Colonic mucosa (tissue), 4 donors: ENCODE data around the gene ANXA2. TPM values are rescaled to one million over a fixed set of nuclear protein-coding genes. Genes with fewer than 3 reads are reported as not detected.
"Not testable (repeated sequence)": the region's sequence is repeated elsewhere in the genome, so short reads cannot be mapped to it uniquely, and the experiment has no call there.

Experiments used
- DNase-seq: peaks from one replicate; pipeline ENCODE4 v3.0.0-alpha.2; 2020
- H3K27ac ChIP-seq: fragments of 200-600 bp; one replicate; pipeline ENCODE4 v1.8.0; 2021
- H3K27me3 ChIP-seq: fragments of 200-600 bp; one replicate; pipeline ENCODE4 v1.8.0; 2021
- H3K36me3 ChIP-seq: fragments of 200-600 bp; one replicate; pipeline ENCODE4 v1.8.0; 2021
- H3K4me1 ChIP-seq: fragments of 200-600 bp; one replicate; pipeline ENCODE4 v1.8.0; 2021; ENCODE audit warnings: mild to moderate bottlenecking
- H3K4me3 ChIP-seq: fragments of 200-600 bp; one replicate; pipeline ENCODE4 v1.8.0; 2021
- H3K9ac ChIP-seq, 2 donors: one replicate each; pipeline ENCODE4 v1.7.0; 2013; ENCODE audit warnings: control low read depth in 2 of 2, low read depth in 2 of 2, low read length in 2 of 2
- H3K9me3 ChIP-seq: fragments of 200-600 bp; one replicate; pipeline ENCODE4 v1.8.0; 2021
- CTCF ChIP-seq: fragments of 200-600 bp; IDR thresholded peaks from one replicate; pipeline ENCODE4 v1.8.0; 2022; ENCODE audit warnings: antibody characterized with exemption, mild to moderate bottlenecking
- intact Hi-C: fragments of 100-400 bp; cut with DNase I; formaldehyde crosslinking; loops from one replicate; pipeline ENCODE4 v1.14.1; 2022
- total RNA-seq, 2 donors: library from RNA; stranded (reverse); fragmentation: NEBNext Ultra II Directional in 1 of 2; extraction: Animal tissue kit (Norgen Biotek cat#: 25700) in 1 of 2; gene quantifications; one replicate each; pipeline ENCODE4 v1.2.1, GENCODE V29; 2021
- donor health status: healthy.
- donor health status: DM: no; HTN: no; CAD: no.
- donor health status: DM: no; HTN: no; CAD: no.

The ANXA2 gene
- total RNA-seq, 2 donors from 2014 or later = 813 to 816 TPM

GRCh38 chr15:60339236-60339635 is 58.5 kb downstream of the ANXA2 start:
- no peak overlapping the region for H3K27ac ChIP-seq
- no peak overlapping the region for H3K9ac ChIP-seq
- intact Hi-C loops = no loop called here
- H3K9me3 ChIP-seq = no peaks in the 10 kb centered on the region
- no peaks in the 10 kb centered on the region for H3K4me1 ChIP-seq
- no peak overlapping the region for H3K4me3 ChIP-seq
- no peaks in the 10 kb centered on the region for H3K36me3 ChIP-seq
- no peak for TF ChIP-seq CTCF
- no peaks in the 10 kb centered on the region for H3K27me3 ChIP-seq
- no peak for DNase-seq

GRCh38 chr15:60338810-60339209 is 59.0 kb downstream of the ANXA2 start:
- TF ChIP-seq CTCF = no peak
- no peaks in the 10 kb centered on the region for H3K36me3 ChIP-seq
- intact Hi-C loops = no loop called here
- no peak overlapping the region for H3K9ac ChIP-seq
- no peaks in the 10 kb centered on the region for H3K4me1 ChIP-seq
- H3K9me3 ChIP-seq = no peaks in the 10 kb centered on the region
- no peak overlapping the region for H3K27ac ChIP-seq
- H3K4me3 ChIP-seq = no peak overlapping the region
- no peak for DNase-seq
- no peaks in the 10 kb centered on the region for H3K27me3 ChIP-seq

GRCh38 chr15:60337076-60337475 is 60.7 kb downstream of the ANXA2 start:
- intact Hi-C loops = no loop called here
- no peaks in the 10 kb centered on the region for H3K36me3 ChIP-seq
- no peak for TF ChIP-seq CTCF
- H3K4me3 ChIP-seq = no peak overlapping the region
- no peak overlapping the region for H3K27ac ChIP-seq
- no peaks in the 10 kb centered on the region for H3K9me3 ChIP-seq
- H3K4me1 ChIP-seq = no peaks in the 10 kb centered on the region
- H3K27me3 ChIP-seq = no peaks in the 10 kb centered on the region
- no peak overlapping the region for H3K9ac ChIP-seq
- DNase-seq = no peak

GRCh38 chr15:60335296-60335695 is 62.5 kb downstream of the ANXA2 start:
- H3K9ac ChIP-seq, H3K27ac ChIP-seq, H3K4me1 ChIP-seq, H3K9me3 ChIP-seq, DNase-seq, H3K4me3 ChIP-seq, intact Hi-C loops, H3K36me3 ChIP-seq, H3K27me3 ChIP-seq: not testable (repeated sequence)

- intact Hi-C loops = loop anchor here (2.0 to 10.0 kb wide), 4 partner anchors 116 to 634 kb away; no protein-coding TSS in a partner anchor
- DNase-seq = no peak
Measured at GRCh38 chr15:60328852-60329443, 68.8 kb downstream of the ANXA2 start.

More at GRCh38 chr15:60328852-60329443, 68.8 kb downstream of the ANXA2 start:
- peaks cover 12% of the 10 kb centered on the region for H3K27me3 ChIP-seq
- no peaks in the 10 kb centered on the region for H3K36me3 ChIP-seq
- peak; percentile 63 for TF ChIP-seq CTCF
- no peaks in the 10 kb centered on the region for H3K9me3 ChIP-seq
- H3K4me1 ChIP-seq = no peaks in the 10 kb centered on the region
- no peak overlapping the region for H3K27ac ChIP-seq
- no peak overlapping the region for H3K9ac ChIP-seq
- no peak overlapping the region for H3K4me3 ChIP-seq
